ENCODE measurements around the gene ARMC5.

GRCh38 chr16:31479751-31480150 lies 20.4 kb downstream of the ARMC5 start:
- TF ChIP-seq EP300 (IDR thresholded peaks at IDR 0.05; ENCODE audit: borderline replicate concordance in 1 of 2, control insufficient read depth in 1 of 2, low read depth in 2 of 2, low read length in 2 of 2), result no peak
- no peak for TF ChIP-seq NFYB (IDR thresholded peaks at IDR 0.05; ENCODE audit: insufficient read depth, low read depth, low read length)
- TF ChIP-seq, protein P1, sequence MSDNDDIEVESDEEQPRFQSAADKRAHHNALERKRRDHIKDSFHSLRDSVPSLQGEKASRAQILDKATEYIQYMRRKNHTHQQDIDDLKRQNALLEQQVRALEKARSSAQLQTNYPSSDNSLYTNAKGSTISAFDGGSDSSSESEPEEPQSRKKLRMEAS (IDR thresholded peaks at IDR 0.05; ENCODE audit: low read depth, low read length), result no peak
- TF ChIP-seq CTCF (IDR thresholded peaks at IDR 0.05 in 2 of 3, conservative IDR thresholded peaks at IDR 0.05 in 1 of 3; ENCODE audit: control insufficient read depth in 2 of 3, extremely low read depth in 1 of 3, insufficient read depth in 1 of 3, low read depth in 3 of 3, low read length in 3 of 3), result no peak
- no peak for TF ChIP-seq FOXM1 (IDR thresholded peaks at IDR 0.05; ENCODE audit: low read depth, low read length)
- no peak for TF ChIP-seq CEBPB (IDR thresholded peaks at IDR 0.05; ENCODE audit: borderline replicate concordance in 1 of 2, low read depth in 2 of 2, low read length in 2 of 2)
- TF ChIP-seq SP1 (IDR thresholded peaks at IDR 0.05; ENCODE audit: low read depth, low read length), result no peak
- no peak for TF ChIP-seq ASH2L (IDR thresholded peaks at IDR 0.05; ENCODE audit: borderline replicate concordance, low read depth)

Measured in GM12878 (cell line).